ENCODE results near the gene MLLT3. TPM values are rescaled to one million over a fixed set of nuclear protein-coding genes. Genes with fewer than 3 reads are reported as not detected.

Gene MLLT3
- total RNA-seq, 2 donors from 2014 or later: 8.1 to 9.6 TPM

- DNase-seq (ENCODE audit: low spot score) (no peak), ATAC-seq (ENCODE audit: insufficient number of reproducible peaks, low FRiP score, low read depth) (no peak)
- no peak for TF ChIP-seq CTCF (IDR thresholded peaks at IDR 0.05)
- no peaks in the 10 kb centered on the region for H3K36me3 ChIP-seq
- peaks cover 5 to 11% of the 10 kb centered on the region in 2 donors for H3K4me1 ChIP-seq (ENCODE audit: control insufficient read depth in 1 of 2, low read depth in 2 of 2)
- H3K9me3 ChIP-seq: no peaks in the 10 kb centered on the region
- no peaks in the 10 kb centered on the region for H3K27me3 ChIP-seq (replicated peaks; ENCODE audit: insufficient read depth)
- H3K27ac ChIP-seq: no peak overlapping the region
- H3K4me3 ChIP-seq: no peak overlapping the region
Measured at GRCh38 chr9:20598367-20598766, 23.9 kb downstream of the MLLT3 start.

DNA sequence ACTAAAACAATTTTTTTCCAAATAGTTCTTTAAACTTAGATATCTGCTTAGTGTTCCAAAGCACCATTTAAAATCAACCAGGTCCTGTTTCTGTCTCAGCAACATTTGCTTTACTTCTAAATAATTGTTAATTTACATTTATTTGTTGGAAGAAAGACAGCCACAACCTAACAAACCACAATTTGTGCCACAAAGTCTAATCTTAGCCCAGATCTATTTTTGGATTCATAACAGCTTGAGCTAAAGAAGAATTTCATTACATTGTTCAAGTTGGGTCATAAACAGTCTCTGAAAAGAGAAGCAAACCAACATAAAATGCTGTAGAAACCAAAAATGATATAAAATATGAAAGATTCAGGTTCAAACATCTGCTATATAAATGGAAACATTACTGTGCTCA is 24.4 kb downstream of the MLLT3 start:
- no peak overlapping the region for H3K27ac ChIP-seq
- no peaks in the 10 kb centered on the region for H3K9me3 ChIP-seq
- no peak for TF ChIP-seq CTCF (IDR thresholded peaks at IDR 0.05)
- H3K36me3 ChIP-seq: no peaks in the 10 kb centered on the region
- H3K4me3 ChIP-seq: no peak overlapping the region
- DNase-seq (ENCODE audit: low spot score): no peak
- peaks cover 5 to 15% of the 10 kb centered on the region in 2 donors for H3K4me1 ChIP-seq (ENCODE audit: control insufficient read depth in 1 of 2, low read depth in 2 of 2)
- ATAC-seq (ENCODE audit: insufficient number of reproducible peaks, low FRiP score, low read depth): no peak
- no peaks in the 10 kb centered on the region for H3K27me3 ChIP-seq (replicated peaks; ENCODE audit: insufficient read depth)

DNA sequence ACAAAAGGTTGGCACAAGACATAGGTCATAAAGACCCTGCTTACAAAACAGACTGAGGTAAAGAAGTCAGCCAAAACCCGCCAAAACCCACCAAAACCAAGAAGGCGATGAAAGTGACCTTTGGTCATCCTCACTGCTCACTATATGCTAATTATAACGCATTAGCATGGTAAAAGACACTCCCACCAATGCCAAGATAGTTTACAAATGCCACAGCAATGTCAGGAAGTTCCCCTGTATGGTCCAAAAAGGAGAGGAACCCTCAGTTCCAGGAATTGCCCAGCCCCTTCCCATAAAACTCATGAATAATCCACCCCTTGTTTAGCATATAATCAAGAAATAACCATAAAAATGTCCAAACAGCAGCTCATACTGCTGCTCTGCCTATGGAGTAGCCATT is 27.7 kb downstream of the MLLT3 start:
- Histone ChIP-seq H3K4me3 (no peak overlapping the region), H3K36me3 (no peaks in the 10 kb centered on the region), H3K9me3 (no peaks in the 10 kb centered on the region), H3K27ac (no peak overlapping the region), H3K27me3 (replicated peaks; ENCODE audit: insufficient read depth) (no peaks in the 10 kb centered on the region), H3K4me1 (ENCODE audit: control insufficient read depth in 1 of 2, low read depth in 2 of 2) (peaks cover 5 to 19% of the 10 kb centered on the region in 2 donors)
- no peak for TF ChIP-seq CTCF (IDR thresholded peaks at IDR 0.05)
- DNase-seq (ENCODE audit: low spot score) (no peak), ATAC-seq (ENCODE audit: insufficient number of reproducible peaks, low FRiP score, low read depth) (no peak)

DNA sequence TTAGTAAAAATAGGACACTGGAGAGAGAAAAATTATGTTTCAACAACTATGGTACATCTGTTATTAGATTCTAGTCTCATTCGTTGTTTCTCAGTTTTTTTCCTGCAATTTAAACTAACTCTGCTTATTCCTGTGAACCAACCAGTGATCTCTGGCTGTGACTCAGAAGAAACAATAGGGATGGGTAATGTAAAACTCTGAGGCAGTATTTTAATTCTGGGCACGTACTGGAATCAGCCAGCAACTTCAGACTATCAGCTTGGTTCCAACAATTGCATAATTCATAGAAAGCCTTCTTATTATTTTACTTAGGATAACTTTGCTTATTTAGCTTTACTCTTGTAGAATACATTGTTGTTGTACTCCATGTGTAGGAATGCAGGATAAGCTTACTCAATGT is 28.8 kb downstream of the MLLT3 start:
- Histone ChIP-seq H3K27ac (no peak overlapping the region), H3K36me3 (no peaks in the 10 kb centered on the region), H3K4me3 (no peak overlapping the region), H3K4me1 (ENCODE audit: control insufficient read depth in 1 of 2, low read depth in 2 of 2) (peaks cover 5 to 19% of the 10 kb centered on the region in 2 donors), H3K9me3 (no peaks in the 10 kb centered on the region), H3K27me3 (replicated peaks; ENCODE audit: insufficient read depth) (no peaks in the 10 kb centered on the region)
- TF ChIP-seq CTCF (IDR thresholded peaks at IDR 0.05): no peak
- DNase-seq (ENCODE audit: low spot score): no peak
- no peak for ATAC-seq (ENCODE audit: insufficient number of reproducible peaks, low FRiP score, low read depth)

DNA sequence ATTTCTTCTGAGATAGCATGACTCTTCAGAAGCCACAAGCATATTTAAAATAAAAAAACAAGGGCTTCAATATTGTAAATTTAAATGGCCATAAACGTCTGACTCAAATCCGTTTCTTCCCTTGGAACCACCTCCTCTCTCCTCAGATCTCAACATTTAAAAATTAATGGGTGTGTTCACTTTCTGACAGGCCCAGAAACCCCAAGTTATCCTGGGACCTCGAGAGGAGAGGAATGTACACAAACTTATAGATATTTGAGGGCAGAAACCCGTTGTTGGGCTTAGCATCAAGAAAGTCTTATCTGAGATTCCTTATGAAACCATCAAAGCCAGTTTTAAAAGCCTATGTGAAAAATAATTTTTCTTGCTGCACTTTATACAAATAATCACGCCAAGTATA is 29.2 kb downstream of the MLLT3 start:
- Histone ChIP-seq H3K9me3 (no peaks in the 10 kb centered on the region), H3K27ac (no peak overlapping the region), H3K4me3 (no peak overlapping the region), H3K27me3 (replicated peaks; ENCODE audit: insufficient read depth) (no peaks in the 10 kb centered on the region), H3K36me3 (no peaks in the 10 kb centered on the region), H3K4me1 (ENCODE audit: control insufficient read depth in 1 of 2, low read depth in 2 of 2) (peaks cover 5 to 18% of the 10 kb centered on the region in 2 donors)
- DNase-seq (ENCODE audit: low spot score): no peak
- TF ChIP-seq CTCF (IDR thresholded peaks at IDR 0.05): no peak
- ATAC-seq (ENCODE audit: insufficient number of reproducible peaks, low FRiP score, low read depth): no peak
